Stomach (tissue), 9 donors: ENCODE results near the gene NMT1. TPM values are rescaled to one million over a fixed set of nuclear protein-coding genes. Genes with fewer than 3 reads are reported as not detected.

Experiments
- DNase-seq, 2 donors: peaks; one replicate each; pipeline versions ENCODE4 v3.0.0 to v3.0.0-alpha.2; 2013 to 2019
- H3K27ac ChIP-seq, 5 donors: fragments of 200-600 bp in 4 of 5; sonication (generic) in 4 of 5; one replicate each; pipeline ENCODE4 v1.5.1; 2013 to 2019; ENCODE audit warnings: mild to moderate bottlenecking in 1 of 5, moderate library complexity in 1 of 5
- H3K27me3 ChIP-seq, 3 donors: fragments of 200-600 bp; sonication (generic); one replicate each; pipeline ENCODE4 v1.5.1; 2017 to 2019; ENCODE audit warnings: mixed run types in 1 of 3
- H3K36me3 ChIP-seq, 4 donors: fragments of 200-600 bp; sonication (generic); 1 replicate in 3 of 4; 2 replicates in 1 of 4; pipeline ENCODE4 v1.5.1; 2016 to 2019
- H3K4me1 ChIP-seq, 4 donors: fragments of 200-600 bp; sonication (generic); one replicate each; pipeline ENCODE4 v1.5.1; 2016 to 2019
- H3K4me3 ChIP-seq, 4 donors: fragments of 200-600 bp; sonication (generic) in 3 of 4; one replicate each; pipeline ENCODE4 v1.5.1; 2016 to 2019; ENCODE audit warnings: mild to moderate bottlenecking in 1 of 4
- H3K9me3 ChIP-seq, 4 donors: fragments of 200-600 bp; sonication (generic); one replicate each; pipeline ENCODE4 v1.5.1; 2016 to 2019
- CTCF ChIP-seq, 7 experiments: fragments of 450-650 bp in 4 of 7; fragments of 200-600 bp in 3 of 7; sonication (generic) in 3 of 7; IDR thresholded peaks; one replicate each; pipeline ENCODE4 v1.5.1; 2016 to 2019; ENCODE audit warnings: antibody characterized with exemption in 7 of 7, control low read depth in 2 of 7, mild to moderate bottlenecking in 1 of 7
- EP300 ChIP-seq: sonication (generic); formaldehyde crosslinking; IDR thresholded peaks from one replicate; pipeline ENCODE4 v1.6.1; 2017; ENCODE audit warnings: antibody characterized with exemption
- POLR2A ChIP-seq, 4 donors: fragments of 450-650 bp; IDR thresholded peaks; one replicate each; pipeline ENCODE4 v1.6.1; 2016; ENCODE audit warnings: antibody characterized with exemption in 4 of 4, control low read depth in 2 of 4, mild to moderate bottlenecking in 1 of 4, moderate library complexity in 1 of 4
- POLR2AphosphoS5 ChIP-seq, 3 donors: sonication (generic); formaldehyde crosslinking; IDR thresholded peaks; one replicate each; pipeline ENCODE4 v1.6.1; 2016; ENCODE audit warnings: antibody characterized with exemption in 3 of 3
- WGBS, 5 donors: extraction: QIAGEN DNeasy Blood & Tissue Kit in 3 of 5; methylation state at CpG; one replicate each; pipeline versions ENCODE4 v1.1.5 to v1.1.7; 2013 to 2018; 5-methylcytosine and 5-hydroxymethylcytosine counted together
- intact Hi-C: fragments of 100-400 bp; cut with DNase I; formaldehyde crosslinking; loops from one replicate; pipeline ENCODE4 v1.15.1; 2023; ENCODE audit warnings: low total_unique reads
- polyA plus RNA-seq, 3 donors: library from polyadenylated mRNA; stranded (reverse); fragments of 200-250 nt; gene quantifications; one replicate each; pipeline ENCODE4 v1.2.3, GENCODE V29; 2013
- total RNA-seq, 5 donors: library from RNA; depleted of rRNA; stranded (reverse); fragments of >200 nt; gene quantifications; one replicate each; pipeline versions ENCODE4 v1.1.0 to v1.2.3, GENCODE V29; 2014 to 2016
- donor health status: healthy with polysubstance abuse.
- donor health status: Bipolar disorder and iron deficiency.
- donor health status: healthy.

The NMT1 gene
- total and polyA plus RNA-seq, 8 donors, result 23.3 to 230 (median 73.5) TPM

- DNase-seq, result no peak
- H3K36me3 ChIP-seq, result peaks cover 37 to 78% (median 69%) of the 10 kb centered on the region in 4 donors
- H3K4me3 ChIP-seq, result no peak overlapping the region
- no peaks in the 10 kb centered on the region for H3K27me3 ChIP-seq
- H3K27ac ChIP-seq, result no peak overlapping the region
- TF ChIP-seq POLR2A (IDR thresholded peaks at IDR 0.05) (no peak), POLR2AphosphoS5 (IDR thresholded peaks at IDR 0.05) (no peak), CTCF (IDR thresholded peaks at IDR 0.05) (no peak), EP300 (no peak)
- intact Hi-C loops, result no loop called here
- no peaks in the 10 kb centered on the region for H3K9me3 ChIP-seq
- WGBS, 5 donors, result 74 to 93% (median 87%) methylated on average over 6 of the region's 6 CpGs
- H3K4me1 ChIP-seq, result peaks cover 0 to 22% (median 10%) of the 10 kb centered on the region in 4 donors
Observed at GRCh38 chr17:45081047-45081703, 20.1 kb downstream of the NMT1 start.

GRCh38 chr17:45086391-45086790 lies 25.3 kb downstream of the NMT1 start:
- intact Hi-C loops, result no loop called here
- DNase-seq, result no peak
- TF ChIP-seq EP300 (no peak), CTCF (IDR thresholded peaks at IDR 0.05) (no peak), POLR2A (IDR thresholded peaks at IDR 0.05) (no peak), POLR2AphosphoS5 (IDR thresholded peaks at IDR 0.05) (no peak)
- Histone ChIP-seq H3K27ac (no peak overlapping the region), H3K36me3 (peaks cover 81 to 100% (median 100%) of the 10 kb centered on the region in 4 donors), H3K27me3 (no peaks in the 10 kb centered on the region), H3K4me3 (no peak overlapping the region), H3K4me1 (peaks cover 0 to 29% (median 7%) of the 10 kb centered on the region in 4 donors), H3K9me3 (no peaks in the 10 kb centered on the region)
- 88 to 99% (median 97%) methylated on average over 4 of the region's 4 CpGs for WGBS, 5 donors

GRCh38 chr17:45086865-45087503 lies 25.9 kb downstream of the NMT1 start:
- WGBS, 5 donors, result 82 to 94% (median 91%) methylated on average over 6 of the region's 6 CpGs
- Histone ChIP-seq H3K27ac (no peak overlapping the region), H3K36me3 (peaks cover 77 to 100% (median 100%) of the 10 kb centered on the region in 4 donors), H3K4me1 (peaks cover 5 to 33% (median 13%) of the 10 kb centered on the region in 4 donors), H3K9me3 (no peaks in the 10 kb centered on the region), H3K27me3 (no peaks in the 10 kb centered on the region), H3K4me3 (no peak overlapping the region)
- no peak for DNase-seq
- intact Hi-C loops, result no loop called here
- TF ChIP-seq EP300 (no peak), POLR2AphosphoS5 (IDR thresholded peaks at IDR 0.05) (no peak), CTCF (IDR thresholded peaks at IDR 0.05) (no peak), POLR2A (IDR thresholded peaks at IDR 0.05) (no peak)

GRCh38 chr17:45087504-45087975 lies 26.4 kb downstream of the NMT1 start:
- intact Hi-C loops, result no loop called here
- no peak overlapping the region for H3K27ac ChIP-seq
- no peak for DNase-seq

More at GRCh38 chr17:45087504-45087975, 26.4 kb downstream of the NMT1 start:
- WGBS, 5 donors, result 52 to 79% (median 64%) methylated on average over 3 of the region's 3 CpGs
- H3K9me3 ChIP-seq, result no peaks in the 10 kb centered on the region
- TF ChIP-seq EP300 (no peak), POLR2AphosphoS5 (IDR thresholded peaks at IDR 0.05) (no peak)
- H3K27me3 ChIP-seq, result no peaks in the 10 kb centered on the region
- peaks cover 72 to 100% (median 98%) of the 10 kb centered on the region in 4 donors for H3K36me3 ChIP-seq
- peaks cover 11 to 38% (median 19%) of the 10 kb centered on the region in 4 donors for H3K4me1 ChIP-seq
- no peak overlapping the region for H3K4me3 ChIP-seq
